HG02763 (cell line): Measurements from ENCODE around the gene INSYN2B.
"Not testable (repeated sequence)": the region's sequence is repeated elsewhere in the genome, so short reads cannot be mapped to it uniquely, and the experiment has no call there.

Source experiments
- ATAC-seq: cut with Tn5 transposase; IDR thresholded peaks from one replicate; pipeline ENCODE4 v1.9.1; 2021; ENCODE audit warnings: mild to moderate bottlenecking, moderate library complexity; ENCODE audit not compliant: unreplicated experiment

Gene INSYN2B

DNA sequence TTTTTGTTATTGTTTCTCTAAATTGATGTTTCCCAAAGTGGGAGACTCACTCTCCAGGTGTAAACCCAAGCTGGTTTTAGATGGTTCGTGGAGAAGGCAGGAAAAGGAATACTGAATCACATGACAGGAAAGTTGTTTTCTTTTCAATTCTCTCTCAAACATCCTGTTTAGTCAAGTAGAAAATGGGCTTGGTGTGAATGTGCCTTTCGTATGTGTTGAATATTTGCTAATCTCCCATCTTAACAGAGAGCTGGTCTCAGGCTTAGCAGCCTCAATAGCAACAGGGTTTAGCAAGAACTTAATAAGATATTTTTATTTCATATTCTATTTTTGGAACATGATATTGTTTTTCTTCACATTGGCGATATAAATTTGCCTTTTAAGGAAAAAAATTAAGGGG, 119.7 kb downstream of the INSYN2B start:
- ATAC-seq = no peak

DNA sequence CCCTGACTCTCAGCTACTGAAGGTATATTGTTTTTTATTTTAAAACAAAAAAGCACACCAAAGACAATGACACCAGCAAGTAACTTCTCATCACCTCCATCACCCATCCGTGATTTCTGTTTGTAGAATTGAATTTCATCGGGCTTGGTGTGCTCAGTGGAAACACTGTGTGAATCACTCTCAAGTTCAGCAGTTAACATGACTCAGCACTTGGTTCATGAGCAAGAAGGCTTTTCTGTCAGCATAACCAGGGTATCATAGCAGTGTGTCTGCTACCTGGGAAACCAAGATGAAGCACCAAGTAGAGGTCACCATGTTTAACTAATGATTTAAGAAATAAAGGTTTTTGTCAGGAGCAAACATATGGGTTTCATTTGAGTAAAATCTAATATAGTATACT, 123.7 kb downstream of the INSYN2B start:
- ATAC-seq = no peak

DNA sequence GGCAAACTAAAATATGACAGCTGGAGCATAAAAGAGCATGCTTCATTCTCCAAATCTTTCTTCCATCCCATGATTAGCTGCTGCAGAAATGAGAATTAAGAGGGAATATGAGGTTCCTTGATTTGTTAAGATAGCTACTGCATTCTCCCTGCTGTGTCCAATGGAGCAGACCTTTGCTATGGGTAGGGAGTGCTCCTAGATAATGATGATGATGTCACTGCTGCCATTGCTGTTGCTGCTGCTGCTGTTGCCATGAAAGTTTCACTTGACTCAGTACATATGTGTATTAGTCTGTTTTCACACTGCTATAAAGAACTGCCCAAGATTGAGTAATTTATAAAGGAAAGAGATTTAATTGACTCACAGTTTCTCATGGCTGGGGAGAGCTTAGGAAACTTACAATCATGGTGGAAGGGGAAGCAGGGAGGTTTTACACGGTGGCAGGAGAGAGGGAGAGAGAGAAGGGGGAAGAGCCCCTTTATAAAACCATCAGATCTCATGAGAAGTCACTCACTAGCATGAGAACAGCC, 128.9 kb downstream of the INSYN2B start:
- no peak for ATAC-seq

DNA sequence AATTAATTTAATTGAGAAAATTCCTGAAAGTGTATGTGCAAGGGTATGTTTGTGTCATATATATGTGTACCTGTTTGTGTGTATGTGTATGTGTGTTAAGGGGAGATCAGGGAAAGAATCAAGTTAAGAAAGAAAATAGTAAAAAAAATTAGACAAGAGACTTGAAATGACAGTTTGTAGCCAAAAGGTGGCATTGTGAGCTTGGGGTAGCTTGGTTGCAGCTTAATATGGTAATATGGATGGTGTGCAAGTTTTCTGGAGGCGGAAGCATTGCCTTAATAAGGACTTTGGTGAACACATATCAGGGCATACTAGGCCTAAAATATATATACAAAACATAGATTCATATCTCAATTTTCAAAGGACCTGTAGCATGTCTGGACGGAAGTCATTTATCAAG, 129.9 kb downstream of the INSYN2B start:
- ATAC-seq = no peak

DNA sequence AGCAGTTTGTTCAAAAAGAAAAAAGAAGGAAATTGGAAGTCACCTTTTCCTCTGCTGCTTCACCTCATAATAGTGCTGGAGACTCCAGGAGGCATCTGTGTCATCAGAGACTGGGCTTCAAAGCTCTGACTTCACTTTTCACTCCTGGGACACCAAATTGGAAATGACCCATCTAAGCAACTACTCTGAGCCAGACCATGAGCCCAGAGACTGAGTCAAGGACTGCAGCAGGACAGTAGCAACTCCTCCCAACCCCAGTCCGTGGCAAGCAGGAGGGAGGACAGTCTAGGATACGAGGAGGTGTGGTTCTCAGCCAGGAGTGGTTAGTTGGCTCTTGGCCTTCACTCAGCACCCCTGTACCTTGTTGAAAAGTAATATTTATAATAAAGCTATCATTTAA, 131.5 kb downstream of the INSYN2B start:
- ATAC-seq = no peak

DNA sequence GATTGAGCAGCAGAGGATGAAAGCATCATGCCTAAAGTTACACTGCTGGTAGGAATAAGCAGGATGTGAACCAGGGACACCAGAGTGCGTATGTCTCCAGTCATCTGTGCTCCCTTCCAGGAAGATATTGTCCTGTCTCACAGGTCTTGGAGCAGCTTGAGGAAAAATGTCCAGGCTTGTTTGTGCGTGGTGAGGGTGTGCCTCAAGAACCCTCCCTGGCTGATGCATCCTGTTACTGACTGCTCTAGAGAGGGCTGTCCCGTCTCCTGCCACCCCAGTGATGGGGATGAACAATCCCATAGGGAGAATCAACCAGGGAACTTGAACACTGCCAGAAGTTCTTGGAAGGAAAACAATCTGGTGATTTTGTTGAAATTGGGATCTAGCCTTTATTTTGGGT, 132.0 kb downstream of the INSYN2B start:
- ATAC-seq = no peak

DNA sequence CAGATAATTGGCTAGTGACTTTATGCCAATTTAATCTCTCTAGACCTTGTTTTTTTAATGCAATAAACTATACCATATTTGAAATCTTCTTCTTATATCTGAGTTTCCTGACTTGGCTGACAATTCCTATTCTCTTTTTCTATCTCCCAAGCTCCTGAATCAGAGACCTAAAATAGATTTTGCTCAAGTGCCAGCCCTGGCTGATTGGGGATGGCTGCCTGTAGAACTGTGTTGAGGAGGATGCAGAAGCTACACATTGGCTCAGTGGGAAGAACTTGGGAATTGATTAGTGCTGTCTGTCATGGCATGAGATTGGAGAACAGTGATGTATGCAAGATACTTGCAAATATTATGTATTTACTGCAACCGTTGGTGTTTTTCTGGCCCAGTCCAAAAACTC, 132.8 kb downstream of the INSYN2B start:
- ATAC-seq = no peak

DNA sequence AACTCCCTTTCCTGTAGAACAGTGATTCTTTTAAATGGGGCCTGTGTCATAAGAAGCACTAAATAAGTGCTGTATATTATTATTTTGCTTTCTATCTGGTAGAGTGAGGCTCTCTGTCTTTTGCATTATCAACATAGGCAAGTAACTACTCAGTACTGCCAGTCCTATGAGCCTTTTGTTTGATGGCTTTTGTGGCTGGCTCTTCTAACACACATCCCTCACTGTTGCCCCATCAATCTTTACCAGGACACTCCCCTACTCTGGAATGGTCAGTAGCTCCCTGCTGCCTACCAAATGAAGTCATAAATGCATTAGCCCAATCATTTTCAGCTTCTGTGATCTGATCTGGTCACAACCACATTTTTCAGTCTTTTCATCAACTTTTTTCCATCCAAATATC, 137.6 kb downstream of the INSYN2B start:
- ATAC-seq = no peak

DNA sequence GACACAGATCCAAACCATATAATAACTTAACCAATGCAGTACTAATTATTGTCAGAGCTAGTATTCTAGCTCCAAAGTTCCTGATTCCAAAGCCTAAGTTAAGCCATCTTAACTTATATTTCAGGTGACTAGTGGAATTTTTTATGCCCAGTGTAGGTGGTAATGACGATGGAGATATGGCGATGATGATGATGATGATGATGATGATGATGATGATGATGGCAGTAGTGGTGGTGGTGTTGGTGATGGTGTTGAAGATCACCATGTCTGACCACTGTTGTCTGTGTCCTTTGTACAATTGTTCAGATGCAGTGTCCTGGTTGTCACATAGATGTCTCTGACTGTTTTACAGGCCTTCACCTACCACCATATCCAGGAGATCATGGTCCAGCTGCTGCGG, 139.9 kb downstream of the INSYN2B start:
- ATAC-seq = no peak

DNA sequence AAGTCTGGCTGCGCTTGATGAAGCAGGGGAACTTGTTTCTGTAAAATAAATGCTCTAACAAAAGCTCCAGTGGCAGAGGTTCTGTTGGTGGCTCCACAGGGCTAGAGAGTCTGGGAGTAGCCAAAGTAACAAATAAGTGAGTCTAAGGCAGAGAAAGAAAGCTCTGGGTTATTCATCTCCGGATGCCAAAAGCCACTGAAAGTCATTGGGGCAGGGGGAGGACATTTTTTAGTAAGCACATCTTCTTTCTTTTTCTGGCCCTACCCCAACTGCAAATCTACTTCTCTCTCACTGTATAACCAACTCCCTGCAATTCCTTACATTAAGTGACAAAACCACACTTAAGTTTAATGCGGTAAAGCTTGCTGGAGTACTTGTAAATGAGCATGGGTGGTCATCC, 141.6 kb downstream of the INSYN2B start:
- peak; percentile 82 for ATAC-seq

DNA sequence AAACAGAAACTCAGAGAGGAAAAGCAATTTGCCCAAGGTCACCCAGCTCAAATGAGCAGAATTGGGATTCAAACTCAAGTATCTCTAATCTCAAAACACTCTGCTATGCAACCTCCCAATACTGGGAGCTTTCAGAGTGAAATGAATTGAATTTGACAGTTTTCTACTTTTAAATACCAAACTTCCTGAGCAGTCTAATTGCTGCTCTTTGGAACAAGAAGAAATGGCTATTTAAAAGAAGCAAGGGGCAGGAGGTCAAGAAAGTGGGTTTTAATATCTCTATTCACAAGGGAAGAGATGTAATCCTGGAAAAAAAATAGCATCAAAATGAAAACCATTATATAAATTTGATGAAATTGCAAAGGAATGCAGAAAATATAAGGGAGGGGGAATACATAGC, 142.6 kb downstream of the INSYN2B start:
- ATAC-seq = no peak

DNA sequence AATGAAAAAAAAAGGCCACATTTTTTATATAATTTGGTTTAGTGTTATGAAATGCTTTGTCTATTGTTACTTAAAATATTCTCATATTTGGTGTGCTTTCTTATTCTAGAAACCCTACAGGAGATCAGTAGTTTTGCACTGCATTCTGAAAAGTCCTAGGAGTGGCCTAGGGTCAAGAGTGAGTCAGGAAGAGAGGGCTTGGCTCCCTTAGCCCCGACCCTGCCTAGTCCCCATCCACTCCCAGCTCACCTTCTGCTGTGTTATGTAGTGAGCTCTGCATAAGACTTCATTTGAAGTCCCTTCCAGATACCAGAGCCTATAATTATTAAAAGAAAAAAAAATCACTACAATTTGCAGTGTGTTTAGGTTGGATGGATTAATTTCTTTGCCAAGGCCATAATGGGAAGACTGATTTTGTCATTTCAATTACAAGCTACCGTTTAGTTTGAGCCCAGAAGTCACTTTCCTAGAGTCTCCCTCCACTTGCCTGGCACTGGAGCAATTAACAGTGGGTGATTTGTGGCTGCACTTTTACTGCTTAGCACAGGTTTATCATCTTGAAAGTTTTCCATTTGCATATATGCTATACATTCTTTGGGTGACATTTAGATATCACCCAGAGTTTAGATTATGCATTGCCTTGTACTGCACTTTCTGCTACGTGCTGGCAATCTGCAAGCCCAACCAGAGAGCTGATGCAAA, 143.3 kb downstream of the INSYN2B start:
- ATAC-seq = no peak

DNA sequence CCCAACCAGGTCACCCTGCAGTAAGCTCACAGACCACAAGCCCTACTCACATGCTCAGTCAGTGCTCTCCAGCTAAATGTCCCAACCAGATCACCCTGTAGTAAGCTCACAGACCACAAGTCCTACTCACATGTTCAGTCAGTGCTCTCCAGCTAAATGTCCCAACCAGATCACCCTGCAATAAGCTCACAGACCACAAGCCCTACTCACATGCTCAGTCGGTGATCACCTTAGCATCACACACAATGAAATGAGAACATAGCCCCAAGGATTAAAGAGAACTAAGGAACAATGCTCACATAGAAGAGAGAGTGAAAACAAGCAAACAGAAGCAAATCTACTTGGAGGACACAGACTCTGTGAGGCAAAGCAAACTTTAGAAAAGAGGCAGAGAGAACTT, 145.8 kb downstream of the INSYN2B start:
- not testable (repeated sequence) for ATAC-seq

DNA sequence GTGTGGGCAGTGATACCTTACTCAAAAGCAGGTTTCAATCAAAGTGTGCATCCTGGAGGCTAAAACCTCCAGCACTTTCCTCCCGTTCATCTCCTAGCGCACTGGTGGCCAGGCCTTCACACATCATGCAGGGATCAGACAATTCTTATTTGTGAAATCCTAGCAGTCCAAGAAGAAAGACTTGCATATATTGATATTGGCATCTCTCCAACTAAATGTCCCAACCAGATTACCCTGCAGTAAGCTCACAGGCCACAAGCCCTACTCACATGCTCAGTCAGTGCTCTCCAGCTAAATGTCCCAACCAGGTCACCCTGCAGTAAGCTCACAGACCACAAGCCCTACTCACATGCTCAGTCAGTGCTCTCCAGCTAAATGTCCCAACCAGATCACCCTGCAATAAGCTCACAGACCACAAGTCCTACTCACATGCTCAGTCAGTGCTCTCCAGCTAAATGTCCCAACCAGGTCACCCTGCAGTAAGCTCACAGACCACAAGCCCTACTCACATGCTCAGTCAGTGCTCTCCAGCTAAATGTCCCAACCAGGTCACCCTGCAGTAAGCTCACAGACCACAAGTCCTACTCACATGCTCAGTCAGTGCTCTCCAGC, 146.5 kb downstream of the INSYN2B start:
- not testable (repeated sequence) for ATAC-seq

DNA sequence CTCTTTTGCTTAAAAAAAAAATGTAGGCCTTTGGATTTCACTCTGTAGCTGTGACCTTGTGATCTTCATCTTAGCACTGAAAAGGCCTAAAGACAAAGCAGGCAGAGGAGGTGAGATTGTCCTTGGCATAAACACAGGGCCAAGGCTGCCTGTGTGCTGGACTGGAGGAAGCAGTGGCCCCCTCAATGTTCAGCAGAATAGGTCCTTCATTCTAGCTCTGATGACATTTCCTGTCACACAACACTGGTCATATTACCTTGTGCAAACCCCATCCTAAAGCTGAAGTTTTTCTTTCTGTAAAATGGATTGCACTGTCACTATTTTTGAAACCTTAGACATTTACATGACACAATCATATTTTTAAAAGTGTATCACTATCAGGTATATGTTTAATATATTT, 147.4 kb downstream of the INSYN2B start:
- ATAC-seq = no peak

DNA sequence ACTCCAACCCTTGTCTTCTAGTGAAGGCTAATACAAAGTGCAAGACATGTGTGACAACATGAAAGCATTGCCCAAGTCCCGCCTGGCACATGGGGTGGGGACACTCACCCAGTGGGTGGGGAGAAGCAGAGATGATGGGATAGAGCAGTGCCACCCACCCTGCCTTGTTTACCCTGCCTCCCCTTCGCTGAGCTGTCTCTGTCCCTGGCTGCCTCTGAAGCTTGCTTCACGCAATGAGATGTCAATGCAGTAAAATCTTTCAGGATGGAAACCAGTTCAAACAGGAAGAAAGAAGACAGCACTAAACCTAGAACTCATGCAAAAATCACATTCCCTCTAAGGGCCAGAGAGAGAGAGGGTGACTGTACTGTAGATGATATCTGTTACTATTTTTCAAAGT, 148.0 kb downstream of the INSYN2B start:
- ATAC-seq = no peak

DNA sequence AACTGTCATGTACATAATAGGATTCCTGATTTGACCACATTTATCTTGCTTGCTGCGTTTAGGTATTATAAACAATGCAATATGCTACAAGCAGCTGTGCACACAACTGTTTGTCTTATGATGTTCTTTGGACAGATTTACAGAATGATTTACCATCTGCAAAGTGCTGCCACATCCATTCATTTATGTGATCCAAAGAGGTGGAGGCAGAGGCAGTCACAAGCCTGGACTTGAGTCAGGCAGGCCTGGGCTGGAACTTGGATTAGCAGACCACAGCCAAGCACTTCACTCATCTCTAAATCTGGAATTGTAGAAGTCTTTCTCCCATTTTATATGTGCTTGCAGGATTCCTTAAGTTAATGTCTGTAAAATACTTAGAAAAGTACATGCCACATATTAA, 149.0 kb downstream of the INSYN2B start:
- ATAC-seq = no peak

DNA sequence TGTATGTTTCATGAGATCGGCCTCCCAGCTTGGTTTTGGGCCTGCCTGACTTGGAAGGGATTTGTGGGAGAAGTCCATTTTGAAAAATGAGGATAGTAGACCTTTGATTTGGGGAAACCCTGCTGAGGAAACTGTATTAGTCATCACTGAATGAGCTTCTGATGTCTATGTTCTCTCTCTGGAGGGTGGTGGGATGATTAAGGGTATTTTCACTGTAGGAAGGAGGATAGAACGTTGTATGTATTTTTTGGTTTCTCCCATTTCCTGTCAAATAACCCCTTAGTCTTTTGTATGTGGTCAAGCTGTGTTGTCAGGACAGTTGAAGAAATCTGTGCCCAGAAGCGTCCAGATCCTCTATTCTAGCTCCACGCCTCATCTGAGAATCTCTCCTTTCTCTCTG, 151.9 kb downstream of the INSYN2B start:
- no peak for ATAC-seq

DNA sequence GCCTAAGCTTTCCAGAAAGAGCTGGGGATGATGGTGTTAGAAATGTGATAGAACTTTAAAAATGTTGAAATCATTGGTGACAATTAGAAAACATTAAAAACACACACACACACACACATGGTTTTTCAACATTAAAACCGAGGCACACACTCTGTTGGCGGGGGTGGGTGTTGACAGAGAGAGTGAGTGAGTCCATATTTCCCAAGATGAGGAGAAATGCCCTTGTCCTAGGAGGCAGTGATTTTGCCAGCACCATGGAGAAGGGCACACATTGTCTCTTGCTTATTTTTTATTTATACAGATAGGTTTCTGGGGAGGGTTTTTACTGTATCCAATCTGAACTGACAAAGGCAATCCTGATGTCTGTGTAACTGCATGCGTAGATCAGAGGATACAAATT, 152.5 kb downstream of the INSYN2B start:
- no peak for ATAC-seq

DNA sequence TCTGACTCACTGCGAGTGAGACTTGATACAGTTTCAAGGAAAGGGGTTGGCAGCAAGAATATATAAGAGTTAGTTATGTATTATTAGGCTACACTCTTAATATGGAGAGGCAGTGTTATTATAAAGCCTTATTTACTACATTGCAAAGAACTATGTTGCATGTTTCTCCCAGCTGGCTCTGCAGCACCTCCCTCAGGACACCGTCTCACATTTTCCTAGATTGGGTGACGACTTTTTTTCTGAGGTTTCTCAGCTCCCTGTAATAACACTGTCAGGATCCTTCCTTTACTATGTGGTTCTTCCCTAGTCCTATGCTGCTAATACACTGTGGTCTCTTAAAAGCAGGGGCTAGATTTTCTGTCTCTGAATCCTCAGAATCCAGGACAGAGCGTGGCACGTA, 153.7 kb downstream of the INSYN2B start:
- ATAC-seq = no peak

DNA sequence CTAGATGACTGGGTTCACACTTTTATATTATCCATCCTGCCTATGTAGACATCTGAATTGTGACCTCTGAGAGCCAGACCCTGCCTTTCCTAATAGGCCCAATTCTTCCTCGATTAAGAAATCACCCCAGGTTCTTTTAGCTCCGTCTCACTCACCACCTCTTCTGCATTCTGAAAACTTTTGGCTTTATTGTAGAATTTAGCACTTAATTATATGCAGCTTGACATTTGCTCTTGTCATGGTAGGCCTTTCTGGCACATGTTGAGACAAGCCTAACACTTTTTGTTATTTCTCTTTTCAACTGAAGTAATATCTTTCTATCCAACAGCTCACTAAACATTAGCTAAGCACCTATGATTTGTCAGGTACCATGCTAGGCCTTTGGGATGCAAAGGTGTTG, 163.3 kb downstream of the INSYN2B start:
- no peak for ATAC-seq

DNA sequence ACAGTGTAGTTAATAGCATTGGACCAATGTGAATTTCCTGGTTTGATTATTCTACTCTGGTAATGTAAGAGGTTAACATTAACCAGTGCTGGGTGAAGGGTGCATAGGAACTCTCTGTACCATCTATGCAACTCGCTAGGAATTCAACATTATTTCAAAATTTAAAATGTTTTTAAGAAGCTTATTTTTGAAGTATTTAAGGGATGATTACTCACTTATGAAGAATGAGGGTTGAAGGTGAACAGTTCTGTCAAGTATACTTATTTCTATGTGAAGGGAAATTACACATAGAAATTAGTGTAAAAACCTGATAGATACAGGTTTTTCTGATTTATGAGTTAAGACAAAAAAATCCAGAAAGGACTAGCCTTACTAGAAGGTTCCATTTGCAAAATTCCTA, 165.8 kb downstream of the INSYN2B start:
- no peak for ATAC-seq
